GM18507 (cell line): Measurements from ENCODE around the gene TNIK.
"Not testable (repeated sequence)": the region's sequence is repeated elsewhere in the genome, so short reads cannot be mapped to it uniquely, and the experiment has no call there.

Experiments
- DNase-seq: peaks from one replicate; pipeline ENCODE4 v3.0.0; 2011; ENCODE audit warnings: low read depth; ENCODE audit not compliant: insufficient read length; ENCODE audit errors: extremely low spot score
- FAIRE-seq: peaks from 2 replicates; lab custom pipeline; 2011; peaks lifted over from hg19 to GRCh38; lab: Jason Lieb, UNC

Gene TNIK

GRCh38 chr3:171452328-171452727 lies 7.9 kb downstream of the TNIK start:
- DNase-seq (no peak), FAIRE-seq (no peak)

GRCh38 chr3:171451915-171452314 lies 8.3 kb downstream of the TNIK start:
- no peak for FAIRE-seq
- no peak for DNase-seq

DNA sequence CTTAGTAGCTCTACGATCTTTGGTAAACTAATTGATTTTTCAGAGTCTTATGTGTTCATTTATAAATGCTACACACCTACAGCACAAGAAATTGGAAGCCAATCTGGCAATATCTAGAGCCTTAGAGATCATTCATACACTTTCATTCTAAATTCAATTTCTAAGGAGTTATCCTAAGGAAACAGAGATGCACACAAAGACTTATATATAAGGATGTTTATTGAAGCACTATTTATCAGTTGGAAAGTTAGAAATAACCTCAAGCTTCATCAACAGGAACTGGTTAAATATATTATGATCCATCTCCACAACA lies 12.7 kb downstream of the TNIK start:
- FAIRE-seq, DNase-seq: not testable (repeated sequence)

DNA sequence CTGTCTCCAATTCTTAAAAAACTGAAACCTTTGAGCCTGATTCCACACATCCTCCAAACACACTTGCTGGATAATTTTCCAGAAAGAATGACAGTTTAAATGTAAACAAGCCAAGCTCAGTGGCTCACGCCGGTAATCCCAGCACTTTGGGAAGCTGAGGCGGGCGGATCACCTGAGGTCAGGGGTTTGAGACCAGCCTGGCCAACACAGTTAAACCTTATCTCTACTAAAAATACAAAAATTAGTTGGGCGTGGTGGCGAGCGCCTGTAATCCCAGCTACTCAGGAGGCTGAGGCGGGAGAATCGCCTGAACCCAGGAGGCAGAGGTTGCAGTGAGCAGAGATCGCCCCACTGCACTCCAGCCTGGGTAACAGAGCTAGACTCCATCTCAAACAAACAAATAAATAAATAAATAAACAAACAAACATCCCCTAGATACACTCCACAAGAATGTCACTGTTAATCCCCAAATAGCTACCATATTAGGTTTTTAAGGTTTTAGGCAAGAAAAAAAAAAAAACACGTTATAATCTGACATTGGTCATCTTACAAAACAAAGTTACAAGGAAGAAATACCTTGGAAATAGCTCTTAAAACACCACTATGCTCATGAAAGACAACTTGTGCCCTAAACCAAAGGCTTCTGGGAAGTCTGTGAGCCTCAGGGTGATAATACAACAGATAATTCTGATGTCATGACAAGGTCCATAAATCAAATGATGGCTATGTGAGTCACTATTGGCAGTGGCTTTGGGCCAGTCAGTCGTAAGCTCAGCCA lies 13.2 kb downstream of the TNIK start:
- no peak for DNase-seq
- no peak for FAIRE-seq

- FAIRE-seq (no peak), DNase-seq (no peak)
Measured at GRCh38 chr3:171446301-171446700, 13.9 kb downstream of the TNIK start.

- FAIRE-seq = peak; percentile 15
- DNase-seq = no peak
Measured at GRCh38 chr3:171445620-171446204, 14.5 kb downstream of the TNIK start.

DNA sequence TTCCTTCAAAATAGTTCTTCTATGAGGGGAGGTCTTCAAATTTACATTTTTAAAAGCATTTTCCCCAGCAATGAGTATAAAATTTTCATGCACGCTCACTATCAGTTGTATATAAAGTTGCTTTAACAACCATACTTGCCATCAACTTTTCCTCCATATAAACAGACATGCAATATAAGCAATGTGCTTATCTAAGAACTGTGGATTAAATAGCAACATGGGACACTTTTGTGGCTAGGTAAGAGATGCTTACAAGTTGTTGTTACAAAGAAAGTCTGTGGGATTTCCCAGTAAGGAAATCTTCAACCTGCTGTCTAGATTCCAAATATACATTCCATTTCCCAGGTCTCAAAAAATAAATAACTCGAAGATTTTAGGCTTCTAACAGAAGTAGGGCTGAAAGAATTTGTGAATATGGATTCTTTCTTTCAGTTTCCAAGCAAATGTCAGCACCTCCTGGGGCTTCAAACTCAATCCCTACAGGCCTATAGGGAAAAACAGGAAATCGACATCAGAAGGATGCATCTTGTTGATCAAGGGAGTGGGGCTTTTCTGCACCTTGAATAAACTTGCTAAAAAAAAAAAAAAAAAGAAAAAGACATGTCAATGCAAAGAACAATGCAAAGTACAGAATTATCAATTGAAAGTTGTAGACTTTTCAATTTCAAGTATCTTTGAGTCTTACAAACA lies 16.1 kb downstream of the TNIK start:
- no peak for FAIRE-seq
- DNase-seq = no peak

GRCh38 chr3:171443211-171443957 lies 16.8 kb downstream of the TNIK start:
- DNase-seq (no peak), FAIRE-seq (no peak)

DNA sequence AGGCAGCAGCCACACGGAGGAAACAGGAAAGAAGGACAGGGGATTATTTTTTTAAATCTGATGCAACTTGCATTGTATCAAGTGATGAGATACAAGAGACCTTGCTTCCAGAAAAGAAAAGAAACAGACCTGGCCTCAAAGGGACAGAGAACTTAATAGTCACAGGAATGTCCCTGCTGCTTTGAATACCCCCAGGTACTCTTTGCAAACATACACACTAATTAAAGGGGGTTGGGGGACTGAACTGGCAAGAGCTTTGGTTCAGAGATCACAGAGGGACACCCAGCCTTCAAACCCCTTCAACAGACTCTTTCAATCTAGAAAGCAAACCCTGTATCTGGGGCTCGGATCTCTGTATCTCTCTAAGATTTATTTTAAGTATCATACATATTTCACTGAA lies 18.0 kb downstream of the TNIK start:
- DNase-seq = no peak
- no peak for FAIRE-seq

DNA sequence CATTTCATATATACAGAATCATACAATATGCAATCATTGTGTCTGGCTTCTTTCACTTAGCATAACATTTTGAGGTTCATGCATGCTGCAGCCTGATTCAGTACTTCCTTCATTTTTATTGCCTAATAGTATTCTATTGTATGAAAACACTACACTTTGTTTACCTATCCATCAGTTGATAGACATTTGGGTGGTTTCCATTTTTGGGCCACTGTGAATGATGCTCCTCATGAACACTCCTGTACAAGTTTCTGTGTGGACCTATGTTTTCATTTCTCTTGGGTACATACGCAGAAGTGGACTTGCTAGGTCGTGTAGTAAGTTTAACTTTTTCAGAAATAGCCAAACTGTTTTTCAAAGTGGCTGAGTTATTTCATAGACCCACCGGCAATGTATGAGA lies 18.8 kb downstream of the TNIK start:
- DNase-seq = no peak
- FAIRE-seq = no peak

DNA sequence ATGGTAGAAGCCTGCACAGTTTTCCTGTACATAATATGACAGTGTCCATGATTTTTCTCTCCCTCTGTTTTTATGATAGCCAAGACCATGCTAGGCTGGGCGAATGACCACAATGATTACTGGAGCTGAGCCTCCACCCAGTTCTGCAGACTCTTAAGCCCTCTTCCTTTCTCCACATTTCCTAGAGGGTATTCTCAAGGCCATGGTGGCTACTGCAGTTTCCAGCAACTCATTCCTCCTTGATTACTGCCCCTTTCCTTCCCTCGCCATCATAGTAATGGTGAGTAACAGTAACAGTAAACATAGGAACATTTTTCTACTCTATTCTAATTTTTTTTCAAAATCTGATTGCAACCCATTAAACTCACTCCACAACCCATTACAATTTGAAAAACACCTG lies 20.2 kb downstream of the TNIK start:
- FAIRE-seq (no peak), DNase-seq (no peak)

GRCh38 chr3:171437115-171437756 lies 23.0 kb downstream of the TNIK start:
- DNase-seq = no peak
- no peak for FAIRE-seq

DNA sequence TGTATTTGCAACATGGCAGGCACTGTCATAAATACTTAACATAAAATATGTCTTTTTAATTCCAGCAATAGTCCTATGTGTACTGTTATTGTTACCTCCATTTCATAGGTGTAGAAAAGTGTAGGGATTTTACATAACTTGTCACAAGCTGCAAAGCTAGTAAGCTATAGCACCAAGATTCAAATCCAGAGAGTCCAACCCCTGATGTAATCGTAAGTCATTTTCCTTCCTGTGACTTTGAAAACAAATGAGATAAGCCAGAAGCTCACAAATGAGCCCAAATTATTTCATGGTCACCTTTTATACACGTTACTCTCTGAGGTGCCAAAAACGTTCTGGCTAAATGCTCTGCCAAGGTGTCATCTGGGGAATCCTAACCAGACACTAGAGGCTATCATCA lies 23.8 kb downstream of the TNIK start:
- DNase-seq = no peak
- no peak for FAIRE-seq

DNA sequence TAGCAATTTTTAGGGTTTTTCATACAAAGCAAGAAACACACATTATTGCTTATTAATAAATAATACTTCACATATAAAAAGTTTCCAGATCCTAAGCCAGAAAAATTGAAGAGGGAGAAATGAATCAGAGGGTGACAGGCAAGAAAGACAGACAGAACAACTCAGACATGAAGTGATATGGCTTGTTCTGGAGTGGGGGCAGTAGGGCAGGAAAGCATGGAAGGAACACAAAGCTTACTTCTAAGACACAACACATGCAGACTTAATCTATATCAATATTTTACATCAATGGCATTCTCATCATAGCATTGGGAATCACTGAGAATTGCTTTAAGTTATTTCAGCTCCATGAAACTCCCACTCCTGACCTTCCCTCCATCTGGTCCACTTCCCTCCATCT lies 24.4 kb downstream of the TNIK start:
- FAIRE-seq = no peak

DNA sequence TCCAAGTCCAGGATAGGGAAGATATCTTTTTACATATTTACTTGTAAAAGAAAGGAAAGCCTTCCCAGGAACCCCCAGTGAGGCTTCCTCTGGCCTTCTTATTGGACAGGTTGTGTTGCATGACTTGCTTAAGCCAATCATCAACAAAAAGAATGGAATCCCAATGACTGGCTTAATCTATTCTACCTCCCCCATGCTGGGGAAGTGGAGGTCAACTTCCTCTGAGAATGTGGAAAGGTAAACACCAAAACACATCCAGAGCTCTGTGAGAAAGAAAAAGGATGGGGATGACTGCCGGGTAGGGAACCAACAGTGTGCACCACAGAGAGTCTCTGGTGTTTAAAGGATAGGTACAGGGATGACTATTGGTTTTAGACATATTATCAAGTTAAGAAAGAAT lies 25.1 kb downstream of the TNIK start:
- no peak for FAIRE-seq

More for the DNA sequence above, 24.4 kb downstream of the TNIK start:
- DNase-seq = no peak

DNA sequence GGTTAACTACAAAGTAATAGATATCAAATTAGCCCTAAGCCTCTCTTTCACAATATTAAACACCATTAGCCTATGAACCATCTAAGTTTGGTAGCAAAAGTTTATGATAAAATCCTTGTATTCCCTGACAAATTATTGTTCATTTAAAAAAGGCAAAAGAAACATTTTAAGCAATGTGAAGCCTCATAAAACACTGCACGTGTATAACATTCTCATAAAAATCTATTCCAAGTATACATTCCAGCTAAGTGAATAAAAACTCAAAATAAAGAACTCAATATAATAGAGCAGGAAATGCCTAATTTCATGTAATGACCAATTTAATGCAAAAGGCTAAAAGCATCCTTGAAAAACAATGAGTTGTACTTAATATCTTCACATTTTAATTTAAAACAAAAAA lies 27.7 kb downstream of the TNIK start:
- no peak for DNase-seq
- FAIRE-seq = no peak

More for the DNA sequence above, 25.1 kb downstream of the TNIK start:
- no peak for DNase-seq

GRCh38 chr3:171431550-171431949 lies 28.7 kb downstream of the TNIK start:
- DNase-seq (no peak), FAIRE-seq (no peak)

- DNase-seq (no peak), FAIRE-seq (no peak)
Measured at GRCh38 chr3:171430530-171430929, 29.7 kb downstream of the TNIK start.

DNA sequence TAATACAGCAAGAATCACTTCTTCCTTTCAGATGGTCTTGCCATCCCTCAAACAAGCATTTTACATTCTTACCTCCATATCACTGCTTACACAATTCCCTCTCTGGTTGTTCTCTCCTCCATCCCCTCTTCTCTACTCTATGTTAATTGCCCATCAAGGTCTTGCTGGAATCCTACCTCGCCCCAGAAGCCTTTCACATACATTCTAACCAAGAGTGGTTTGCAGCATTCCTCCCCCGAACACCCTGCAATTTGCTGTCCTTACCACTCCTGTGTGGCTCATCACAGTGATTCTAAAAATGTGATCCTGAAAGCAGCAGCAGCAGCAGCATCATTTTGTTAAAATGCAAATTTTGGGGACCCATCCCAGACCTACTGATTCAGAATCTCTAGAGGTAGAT lies 30.6 kb downstream of the TNIK start:
- DNase-seq (no peak), FAIRE-seq (no peak)

GRCh38 chr3:171428892-171429291 lies 31.3 kb downstream of the TNIK start:
- FAIRE-seq (no peak), DNase-seq (no peak)
